HepG2 (cell line): ENCODE measurements around the gene FCHO1.

Source experiments
- CBX1 ChIP-seq: IDR thresholded peaks from one replicate; pipeline ENCODE4 v1.6.1; 2016; ENCODE audit warnings: antibody characterized with exemption, low read depth
- CSRNP2 ChIP-seq: sonication (generic); formaldehyde crosslinking; conservative IDR thresholded peaks from 2 replicates; pipeline ENCODE4 v1.8.0; 2022; ENCODE audit warnings: low read depth, missing genetic modification reagents
- POLR2A ChIP-seq, 2 experiments: IDR thresholded peaks; 2 replicates each; pipeline ENCODE4 v1.6.1; 2011; ENCODE audit warnings: low read depth in 2 of 2, low read length in 2 of 2, mild to moderate bottlenecking in 1 of 2, moderate library complexity in 1 of 2; ENCODE audit not compliant: insufficient read depth in 1 of 2
- SMYD3 ChIP-seq: sonication (generic); formaldehyde crosslinking; IDR thresholded peaks from 2 replicates; pipeline ENCODE4 v1.8.1; 2023; ENCODE audit warnings: mild to moderate bottlenecking, missing genetic modification reagents
- TCF7 ChIP-seq: sonication (generic); IDR thresholded peaks from 2 replicates; pipeline ENCODE4 v1.6.1; 2016; ENCODE audit warnings: antibody characterized with exemption, low read depth
- TCF7L2 ChIP-seq: IDR thresholded peaks from 2 replicates; pipeline ENCODE4 v1.6.1; 2011; ENCODE audit warnings: mild to moderate bottlenecking, low read depth, low read length, moderate library complexity
- ZNF460 ChIP-seq: sonication (generic); formaldehyde crosslinking; IDR thresholded peaks from 2 replicates; pipeline ENCODE4 v1.5.1; 2020; ENCODE audit warnings: missing genetic modification reagents, mild to moderate bottlenecking, borderline replicate concordance
- TF ChIP-seq, protein P1 (sequence below): sonication (generic); formaldehyde crosslinking; IDR thresholded peaks from 2 replicates; pipeline ENCODE4 v1.5.1; 2020; ENCODE audit warnings: missing genetic modification reagents, mild to moderate bottlenecking, borderline replicate concordance

DNA sequence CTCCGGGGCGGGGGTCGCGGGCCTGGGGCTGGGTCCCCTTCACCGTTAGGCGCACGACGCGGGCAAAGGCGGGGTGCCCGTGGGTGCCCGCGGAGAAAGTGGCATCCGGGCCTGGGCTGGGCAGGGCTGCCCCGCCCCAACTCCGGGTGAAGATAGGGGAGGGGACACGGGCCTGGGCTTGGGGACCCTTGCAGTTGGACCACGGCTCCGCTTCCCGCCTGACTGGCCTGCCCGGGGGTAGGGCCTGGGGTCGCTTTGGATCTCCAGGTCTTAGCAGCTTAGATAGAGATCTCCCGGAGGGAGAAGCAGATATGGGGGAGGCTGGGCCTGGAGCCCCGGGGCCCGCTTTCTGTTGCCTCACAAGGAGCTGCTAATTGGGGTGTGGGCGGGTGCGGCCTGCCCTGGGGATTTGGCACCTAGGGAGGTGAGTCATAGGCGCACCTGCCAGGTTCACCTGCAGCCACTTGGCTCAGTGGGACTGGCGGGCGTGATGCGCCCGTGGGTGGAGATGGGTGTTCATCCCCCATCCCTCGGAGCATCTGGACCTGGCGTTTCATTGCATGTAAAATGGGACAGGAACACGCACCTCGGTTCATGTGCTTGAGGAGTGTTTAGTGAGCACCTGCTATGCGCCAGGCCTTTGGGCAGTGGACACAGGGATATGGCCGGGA lies 31.4 kb upstream of the FCHO1 start:
- TF ChIP-seq ZNF460 (CRISPR knock-in tag) (no peak), POLR2A (IDR thresholded peaks at IDR 0.05; ENCODE audit: insufficient read depth in 1 of 2, low read depth in 2 of 2, low read length in 2 of 2) (no peak), TCF7 (no peak), TCF7L2 (no peak), CSRNP2 (CRISPR knock-in tag) (no peak), SMYD3 (CRISPR knock-in tag) (no peak), CBX1 (no peak)
- TF ChIP-seq, protein P1, sequence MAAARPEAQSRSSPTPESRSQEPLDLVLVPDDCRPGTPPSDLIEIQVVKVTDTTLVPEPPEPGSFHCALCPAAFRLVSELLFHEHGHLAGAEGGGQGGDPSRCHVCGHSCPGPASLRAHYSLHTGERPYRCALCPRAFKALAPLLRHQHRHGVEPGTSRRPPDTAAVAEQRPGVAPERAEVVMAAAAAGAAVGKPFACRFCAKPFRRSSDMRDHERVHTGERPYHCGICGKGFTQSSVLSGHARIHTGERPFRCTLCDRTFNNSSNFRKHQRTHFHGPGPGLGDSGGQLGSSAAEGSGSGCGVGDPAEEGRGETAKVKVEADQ (CRISPR knock-in tag): no peak
